ENCODE data around the gene SSBP2. TPM values are rescaled to one million over a fixed set of nuclear protein-coding genes. Genes with fewer than 3 reads are reported as not detected.

Gene SSBP2
- total RNA-seq, 1 donor from 2014 or later: 85.2 TPM

GRCh38 chr5:81365541-81365940 lies 385.4 kb downstream of the SSBP2 start:
- Mint-ChIP-seq H3K4me1 (ENCODE audit: unreplicated experiment) (no peaks in the 10 kb centered on the region), H3K9me3 (no peaks in the 10 kb centered on the region), H3K27ac (no peak overlapping the region), H3K27me3 (no peaks in the 10 kb centered on the region), H3K36me3 (no peaks in the 10 kb centered on the region), H3K4me3 (no peak overlapping the region)
- no peak for DNase-seq (ENCODE audit: extremely low spot score, unreplicated experiment)
- TF ChIP-seq CTCF (conservative IDR thresholded peaks at IDR 0.05): no peak

- H3K27ac Mint-ChIP-seq: peak overlapping the region; percentile 44
- TF ChIP-seq CTCF (conservative IDR thresholded peaks at IDR 0.05): no peak
- DNase-seq (ENCODE audit: extremely low spot score, unreplicated experiment): no peak
- H3K36me3 Mint-ChIP-seq: no peaks in the 10 kb centered on the region
- no peaks in the 10 kb centered on the region for H3K9me3 Mint-ChIP-seq
- no peaks in the 10 kb centered on the region for H3K4me1 Mint-ChIP-seq (ENCODE audit: unreplicated experiment)
- no peaks in the 10 kb centered on the region for H3K27me3 Mint-ChIP-seq
- peak overlapping the region; percentile 40 for H3K4me3 Mint-ChIP-seq
Observed at GRCh38 chr5:81363093-81363871, 387.6 kb downstream of the SSBP2 start.

Other genes starting within 250 kb of the SSBP2 start
- gene ATG10, start 220.9 kb upstream of the SSBP2 start, total RNA-seq (ENCODE audit: low replicate concordance): 7.9 and 8.7 TPM in 2 replicates